ENCODE results near the gene ACAD10. TPM values are rescaled to one million over a fixed set of nuclear protein-coding genes. Genes with fewer than 3 reads are reported as not detected.

ACAD10 gene
- total RNA-seq, 2 experiments from 2014 or later, result 15.0 to 35.3 TPM

GRCh38 chr12:111791507-111791906, 105.7 kb downstream of the ACAD10 start:
- Histone ChIP-seq H4K20me1 (ENCODE audit: insufficient read depth, low read length) (no peaks in the 10 kb centered on the region), H3K4me2 (ENCODE audit: low read length) (no peak overlapping the region), H3K27ac (ENCODE audit: low read depth, low read length, poor library complexity, severe bottlenecking) (no peak overlapping the region), H3K9me2 (ENCODE audit: insufficient read depth, low read length) (no peaks in the 10 kb centered on the region), H3K9me3 (ENCODE audit: low read length) (no peaks in the 10 kb centered on the region), H2AFZ (ENCODE audit: low read length) (no peak overlapping the region), H3K36me3 (ENCODE audit: insufficient read depth, low read length) (no peaks in the 10 kb centered on the region), H3K4me1 (ENCODE audit: insufficient read depth, low read length, poor library complexity, severe bottlenecking) (no peaks in the 10 kb centered on the region), H3K79me2 (ENCODE audit: insufficient read depth, low read depth, low read length) (no peaks in the 10 kb centered on the region), H3K4me3 (ENCODE audit: low read depth, low read length, poor library complexity, severe bottlenecking) (no peak overlapping the region)
- BruUV-seq (replicated peaks), result no TSS peak
- POLR2A ChIA-PET, result interaction anchor here (0.7 kb wide), 1 partner anchor 89 kb away, joined by 3 read pairs; no protein-coding TSS in a partner anchor
- no peak for DNase-seq (ENCODE audit: low spot score)
- CTCF ChIA-PET (ENCODE audit: unreplicated experiment), result interaction anchor here (0.6 kb wide), 1 partner anchor 8 kb away, joined by 3 read pairs; no protein-coding TSS in a partner anchor
- no peak for TF ChIP-seq CTCF (conservative IDR thresholded peaks at IDR 0.05; ENCODE audit: low read length)
- TF ChIP-seq EZH2phosphoT487 (IDR thresholded peaks at IDR 0.05; ENCODE audit: borderline replicate concordance, low read depth, low read length), result no peak
- intact Hi-C loops (cut with micrococcal nuclease; ENCODE audit: unreplicated experiment), result no loop called here

DNA sequence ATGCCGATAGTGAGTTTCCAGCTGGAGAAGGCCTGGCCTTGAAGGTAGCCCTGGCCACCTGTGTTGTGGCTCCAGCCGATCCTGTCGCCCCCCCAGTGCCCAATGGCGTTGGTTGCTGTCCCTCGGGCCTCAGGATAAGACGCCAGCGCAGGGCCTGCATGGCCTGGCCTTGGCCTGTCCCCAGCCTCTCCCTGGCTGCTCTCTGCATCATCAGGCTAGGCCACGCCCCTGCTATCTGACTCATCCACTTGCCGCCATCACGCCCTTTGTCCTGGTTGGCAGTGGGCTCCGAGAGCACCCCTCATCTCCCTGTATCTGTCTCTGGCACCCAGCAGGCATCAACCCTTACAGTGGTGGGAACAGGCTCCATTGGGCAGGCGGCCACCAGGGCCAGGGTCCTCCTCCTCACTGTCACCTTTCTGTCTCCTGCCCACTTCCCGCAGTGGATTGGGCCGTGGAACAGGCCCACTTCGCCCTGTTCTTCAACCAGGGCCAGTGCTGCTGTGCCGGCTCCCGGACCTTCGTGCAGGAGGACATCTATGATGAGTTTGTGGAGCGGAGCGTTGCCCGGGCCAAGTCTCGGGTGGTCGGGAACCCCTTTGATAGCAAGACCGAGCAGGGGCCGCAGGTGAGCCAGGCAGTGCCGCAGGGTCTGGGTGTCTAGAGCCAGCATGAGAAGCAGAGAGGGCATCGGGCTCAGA, 106.5 kb downstream of the ACAD10 start:
- Histone ChIP-seq H3K9me3 (ENCODE audit: low read length) (no peaks in the 10 kb centered on the region), H2AFZ (ENCODE audit: low read length) (no peak overlapping the region), H3K4me3 (ENCODE audit: low read depth, low read length, poor library complexity, severe bottlenecking) (no peak overlapping the region), H3K4me2 (ENCODE audit: low read length) (no peak overlapping the region), H3K27ac (ENCODE audit: low read depth, low read length, poor library complexity, severe bottlenecking) (no peak overlapping the region), H3K79me2 (ENCODE audit: insufficient read depth, low read depth, low read length) (no peaks in the 10 kb centered on the region), H4K20me1 (ENCODE audit: insufficient read depth, low read length) (no peaks in the 10 kb centered on the region), H3K9me2 (ENCODE audit: insufficient read depth, low read length) (no peaks in the 10 kb centered on the region), H3K36me3 (ENCODE audit: insufficient read depth, low read length) (no peaks in the 10 kb centered on the region), H3K4me1 (ENCODE audit: insufficient read depth, low read length, poor library complexity, severe bottlenecking) (no peaks in the 10 kb centered on the region)
- ChIA-PET CTCF (ENCODE audit: unreplicated experiment) (no interaction called here), POLR2A (interaction anchor here (0.7 kb wide), 1 partner anchor 90 kb away, joined by 3 read pairs; no protein-coding TSS in a partner anchor)
- BruUV-seq (replicated peaks), result no TSS peak
- intact Hi-C loops (cut with micrococcal nuclease; ENCODE audit: unreplicated experiment), result no loop called here
- TF ChIP-seq CTCF (conservative IDR thresholded peaks at IDR 0.05; ENCODE audit: low read length), result no peak
- TF ChIP-seq EZH2phosphoT487 (IDR thresholded peaks at IDR 0.05; ENCODE audit: borderline replicate concordance, low read depth, low read length), result no peak
- DNase-seq (ENCODE audit: low spot score), result no peak

- no peaks in the 10 kb centered on the region for H3K79me2 ChIP-seq (ENCODE audit: insufficient read depth, low read depth, low read length)
- no peaks in the 10 kb centered on the region for H3K9me2 ChIP-seq (ENCODE audit: insufficient read depth, low read length)
- CTCF ChIA-PET (ENCODE audit: unreplicated experiment), result no interaction called here
- H3K36me3 ChIP-seq (ENCODE audit: insufficient read depth, low read length), result no peaks in the 10 kb centered on the region
- H3K4me3 ChIP-seq (ENCODE audit: low read depth, low read length, poor library complexity, severe bottlenecking), result no peak overlapping the region
- no peak overlapping the region for H3K27ac ChIP-seq (ENCODE audit: low read depth, low read length, poor library complexity, severe bottlenecking)
- no peak overlapping the region for H2AFZ ChIP-seq (ENCODE audit: low read length)
- POLR2A ChIA-PET, result no interaction called here
- intact Hi-C loops (cut with micrococcal nuclease; ENCODE audit: unreplicated experiment), result no loop called here
- no peak for DNase-seq (ENCODE audit: low spot score)
- no peaks in the 10 kb centered on the region for H3K4me1 ChIP-seq (ENCODE audit: insufficient read depth, low read length, poor library complexity, severe bottlenecking)
- no peaks in the 10 kb centered on the region for H4K20me1 ChIP-seq (ENCODE audit: insufficient read depth, low read length)
- no peak overlapping the region for H3K4me2 ChIP-seq (ENCODE audit: low read length)
- H3K9me3 ChIP-seq (ENCODE audit: low read length), result no peaks in the 10 kb centered on the region
- no TSS peak for BruUV-seq (replicated peaks)
- TF ChIP-seq CTCF (conservative IDR thresholded peaks at IDR 0.05; ENCODE audit: low read length), result no peak
- no peak for TF ChIP-seq EZH2phosphoT487 (IDR thresholded peaks at IDR 0.05; ENCODE audit: borderline replicate concordance, low read depth, low read length)
Measured at GRCh38 chr12:111792856-111793235, 107.0 kb downstream of the ACAD10 start.
